ELF-1 (cell line): ENCODE data around the gene C3orf70.

Source experiments
- DNase-seq: peaks from one replicate; pipeline ENCODE4 v3.0.0-alpha.2; 2016; ENCODE audit warnings: low read depth, low spot score

C3orf70 gene

GRCh38 chr3:185051801-185052200, 101.1 kb downstream of the C3orf70 start:
- no peak for DNase-seq

- peak; percentile 20 for DNase-seq
Observed at GRCh38 chr3:185049710-185050109, 103.2 kb downstream of the C3orf70 start.

- no peak for DNase-seq
Observed at GRCh38 chr3:185046603-185047002, 106.3 kb downstream of the C3orf70 start.

GRCh38 chr3:185046164-185046515, 106.7 kb downstream of the C3orf70 start:
- no peak for DNase-seq

- no peak for DNase-seq
Observed at GRCh38 chr3:185042312-185043050, 110.4 kb downstream of the C3orf70 start.

DNA sequence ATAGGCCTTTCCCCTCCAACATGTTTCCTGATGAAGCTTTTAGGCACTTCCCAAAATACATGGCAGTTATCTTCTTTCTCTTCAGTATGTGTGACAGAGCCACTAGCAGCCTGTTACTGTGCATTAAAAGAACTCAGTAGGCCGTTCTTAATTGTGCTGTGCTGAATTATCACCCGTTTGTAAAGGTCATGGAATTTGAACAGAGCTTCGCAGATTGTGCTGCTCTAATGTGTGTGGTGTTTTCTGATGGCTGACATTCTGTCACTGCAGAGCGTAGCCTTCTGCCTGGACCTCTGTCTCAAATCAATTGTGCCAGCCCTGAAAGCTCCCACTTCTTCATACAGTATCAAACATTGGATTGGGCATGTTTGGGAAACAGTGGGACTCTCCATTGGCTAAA, 111.3 kb downstream of the C3orf70 start:
- no peak for DNase-seq

- DNase-seq, result no peak
Observed at GRCh38 chr3:185040425-185040824, 112.4 kb downstream of the C3orf70 start.

DNA sequence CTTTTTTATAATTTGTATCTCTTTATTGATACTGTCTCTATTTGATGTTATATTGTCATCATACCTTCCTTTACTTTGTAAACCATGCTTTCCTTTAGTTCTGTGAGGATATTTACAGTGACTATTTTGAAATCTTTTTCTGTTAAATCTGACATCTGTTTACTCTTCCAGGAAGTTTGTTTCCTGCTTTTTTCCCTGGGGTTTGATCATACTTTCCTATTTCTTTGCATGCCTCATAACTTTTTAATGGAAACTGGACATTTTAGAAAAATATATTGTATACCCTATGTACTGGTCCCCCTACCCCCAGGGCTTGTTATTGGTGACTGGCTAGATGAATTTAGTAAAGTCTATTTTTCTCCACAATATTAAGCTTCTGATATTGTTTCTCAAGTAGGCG, 115.1 kb downstream of the C3orf70 start:
- no peak for DNase-seq

DNA sequence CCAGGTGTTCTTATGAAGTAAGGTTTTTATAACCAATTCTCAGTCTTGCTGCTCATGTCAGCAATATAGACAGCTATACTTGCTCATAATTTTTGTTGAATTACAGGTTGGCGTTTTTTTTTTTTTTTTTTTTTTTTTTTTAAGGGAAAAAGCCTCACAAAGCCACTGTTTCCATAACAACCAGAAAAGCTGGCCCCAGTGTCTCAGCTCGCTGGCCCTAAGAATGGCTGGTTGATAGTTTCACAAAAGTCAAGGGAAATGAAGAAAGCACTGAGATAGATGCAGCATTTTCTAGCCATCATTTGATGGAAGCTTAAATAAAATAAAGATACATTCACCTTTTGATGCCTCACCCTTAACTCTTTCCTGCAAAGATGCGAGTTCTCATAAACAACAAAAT, 121.9 kb downstream of the C3orf70 start:
- DNase-seq, result no peak

GRCh38 chr3:185030399-185030798, 122.5 kb downstream of the C3orf70 start:
- DNase-seq, result no peak

DNA sequence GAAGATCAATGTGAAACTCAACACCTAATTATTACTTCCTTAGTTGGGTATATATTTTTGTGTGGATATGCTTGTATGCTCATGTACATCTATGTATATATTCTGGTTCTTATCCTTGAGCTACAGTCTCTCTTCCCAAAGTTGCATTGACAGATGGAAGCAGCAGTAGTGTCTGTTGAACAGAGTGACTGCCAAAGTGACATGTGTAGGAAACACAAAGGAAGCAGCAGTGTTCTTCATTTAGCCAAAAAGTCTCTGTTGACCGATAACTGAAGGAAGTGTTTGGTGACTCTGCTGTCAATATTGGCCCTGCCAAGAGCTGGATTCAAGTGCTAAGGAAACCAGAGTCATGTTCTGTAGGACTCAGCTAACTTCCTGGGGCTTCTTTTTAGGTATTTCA, 123.8 kb downstream of the C3orf70 start:
- DNase-seq, result no peak

- no peak for DNase-seq
Observed at GRCh38 chr3:185028121-185028520, 124.7 kb downstream of the C3orf70 start.
